HG03432 (cell line): ENCODE measurements around the gene WDR76.

Experiments used
- ATAC-seq: cut with Tn5 transposase; IDR thresholded peaks from one replicate; pipeline ENCODE4 v1.9.1; 2021; ENCODE audit warnings: mild to moderate bottlenecking, moderate library complexity; ENCODE audit not compliant: unreplicated experiment

WDR76 gene

GRCh38 chr15:43911235-43911781 is 84.5 kb downstream of the WDR76 start:
- no peak for ATAC-seq

- no peak for ATAC-seq
These were observed 85.4 kb downstream of the WDR76 start for GRCh38 chr15:43912208-43912607.

DNA sequence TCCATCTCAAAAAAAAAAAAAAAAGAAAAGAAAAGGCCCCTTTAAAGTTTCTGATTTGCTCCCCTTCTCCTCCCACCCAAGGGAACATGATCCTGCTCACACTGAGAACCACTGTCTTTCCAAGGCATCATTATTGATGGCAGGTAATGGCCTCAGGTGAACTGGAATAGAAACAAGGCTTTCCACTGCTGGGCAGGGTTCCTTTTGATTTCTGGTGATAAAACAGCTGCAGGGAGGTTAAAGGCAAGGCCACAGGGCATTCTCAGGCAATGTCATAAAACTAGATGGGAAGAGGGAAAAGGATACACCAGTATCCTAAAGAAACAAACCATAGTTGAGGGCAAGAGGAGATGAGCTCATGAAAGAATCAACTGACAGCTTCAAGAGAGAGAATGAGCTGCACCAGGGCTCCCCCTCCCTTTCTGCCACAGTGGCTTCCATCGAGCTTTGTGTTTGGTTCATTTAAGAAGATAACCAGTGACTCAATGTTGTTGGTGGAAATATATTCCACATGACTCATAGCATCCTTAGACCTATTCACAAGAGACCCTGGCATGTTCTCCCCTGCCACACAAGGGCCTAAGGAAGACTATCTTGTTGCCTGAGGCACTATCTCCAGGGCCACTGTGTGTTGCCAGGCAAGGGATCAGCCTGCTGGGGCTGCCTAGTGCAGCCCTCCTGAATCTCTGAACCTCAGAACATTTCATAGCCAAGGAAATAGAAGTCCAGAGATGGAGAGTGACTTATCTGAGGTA is 86.4 kb downstream of the WDR76 start:
- ATAC-seq = no peak

GRCh38 chr15:43913941-43914340 is 87.1 kb downstream of the WDR76 start:
- no peak for ATAC-seq

GRCh38 chr15:43915631-43916325 is 89.0 kb downstream of the WDR76 start:
- ATAC-seq = no peak

DNA sequence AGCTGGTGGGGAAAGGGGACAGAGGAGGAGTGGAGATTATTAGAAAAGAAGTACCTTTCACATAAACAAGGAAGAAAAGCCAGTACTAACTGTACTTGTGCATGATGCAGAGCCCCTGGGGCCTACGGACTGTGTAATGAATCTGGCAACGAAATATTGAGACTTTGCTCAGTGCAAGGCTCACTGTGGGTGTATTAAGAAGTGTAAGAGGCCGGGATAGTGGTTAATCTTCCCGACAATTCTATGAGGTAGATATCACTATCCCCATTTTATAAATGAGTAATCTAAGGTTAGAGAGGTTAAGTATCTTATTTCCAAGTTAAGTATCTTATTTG is 89.5 kb downstream of the WDR76 start:
- no peak for ATAC-seq
